ENCODE results near the gene P2RY6. TPM values are rescaled to one million over a fixed set of nuclear protein-coding genes. Genes with fewer than 3 reads are reported as not detected.

P2RY6 gene
- total and polyA plus RNA-seq, 12 donors: 0.83 to 13.0 (median 1.8) TPM

DNA sequence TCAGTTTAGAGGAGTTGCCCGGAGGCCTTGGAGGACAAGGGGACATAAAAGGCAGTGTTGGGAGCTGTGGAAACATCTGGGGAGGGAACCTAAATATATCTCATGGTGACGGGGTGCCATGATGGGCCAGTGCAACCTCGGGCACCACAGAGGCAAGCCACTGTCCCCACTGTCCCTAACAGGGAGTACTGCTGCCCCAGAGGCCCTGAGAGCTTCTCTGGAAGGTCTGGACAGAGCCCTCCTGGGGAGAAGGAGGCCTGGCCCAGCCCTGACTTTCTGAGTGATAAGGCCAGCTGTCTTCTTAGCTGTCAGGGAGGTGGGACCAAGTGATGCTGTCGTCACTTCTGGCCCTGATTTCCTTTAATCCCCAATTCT is 5.5 kb upstream of the P2RY6 start:
- H3K9me3 ChIP-seq: no peaks in the 10 kb centered on the region
- no peak for DNase-seq
- no peak for TF ChIP-seq CTCF (IDR thresholded peaks at IDR 0.05)
- peak in 4 of 8 donors; percentile 1 to 15 (median 8) for ATAC-seq
- peaks cover 0 to 33% (median 9%) of the 10 kb centered on the region in 7 donors for H3K27me3 ChIP-seq
- intact Hi-C loops (cut with DNase I): no loop called here
- peak overlapping the region in 3 of 10 donors; percentile 21 to 55 (median 43) for H3K27ac ChIP-seq
- no peak overlapping the region for H3K4me3 ChIP-seq
- 50 to 67% methylated on average over 4 of the region's 4 CpGs for WGBS, 2 donors
- no peaks in the 10 kb centered on the region for H3K36me3 ChIP-seq
- peaks cover 5 to 63% (median 35%) of the 10 kb centered on the region in 9 donors for H3K4me1 ChIP-seq

GRCh38 chr11:73267122-73267846 is 4.9 kb upstream of the P2RY6 start:
- intact Hi-C loops (cut with DNase I): no loop called here
- ATAC-seq (no peak), DNase-seq (no peak)
- H3K9me3 ChIP-seq: no peaks in the 10 kb centered on the region
- H3K27me3 ChIP-seq: peaks cover 0 to 33% (median 9%) of the 10 kb centered on the region in 7 donors
- no peak for TF ChIP-seq CTCF (IDR thresholded peaks at IDR 0.05)
- 86 to 91% methylated on average over 3 of the region's 3 CpGs for WGBS, 2 donors
- H3K36me3 ChIP-seq: no peaks in the 10 kb centered on the region
- H3K4me1 ChIP-seq: peaks cover 5 to 70% (median 35%) of the 10 kb centered on the region in 9 donors
- H3K27ac ChIP-seq: peak overlapping the region in 1 of 10 donors; percentile 55
- H3K4me3 ChIP-seq: no peak overlapping the region

DNA sequence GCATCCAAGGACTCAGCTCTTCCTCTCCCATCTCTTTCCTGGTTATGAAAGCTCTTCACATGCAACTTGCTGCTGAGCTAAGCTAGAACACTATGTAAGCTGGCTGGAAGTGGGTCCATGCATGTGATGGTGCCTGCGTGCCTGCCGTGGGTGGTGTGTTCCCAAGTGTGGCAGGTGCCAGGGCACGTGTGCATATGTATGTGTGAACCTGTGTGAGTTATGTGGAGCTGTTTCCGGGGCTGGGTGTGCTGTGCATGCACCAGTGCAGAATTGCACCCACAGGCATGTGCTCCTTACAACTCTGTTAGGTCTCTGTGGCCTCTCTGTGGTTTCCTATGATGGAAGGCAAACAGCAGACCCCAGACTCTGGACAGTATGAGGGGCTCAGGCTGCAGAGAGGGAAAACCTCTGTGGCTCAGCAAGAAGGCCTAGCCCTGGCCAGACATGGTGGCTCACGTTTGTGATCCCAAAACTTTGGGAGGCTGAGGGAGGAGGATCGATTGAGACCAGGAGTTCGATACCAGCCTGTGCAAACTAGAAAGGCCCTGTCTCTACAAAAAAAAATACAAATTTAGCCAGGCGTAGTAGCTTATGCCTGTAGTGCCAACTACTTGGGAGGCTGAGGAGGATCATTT is 4.1 kb upstream of the P2RY6 start:
- ATAC-seq: no peak

More for the DNA sequence above, 4.1 kb upstream of the P2RY6 start:
- intact Hi-C loops (cut with DNase I): no loop called here
- no peak for TF ChIP-seq CTCF (IDR thresholded peaks at IDR 0.05)
- no peak for DNase-seq
- no peak overlapping the region for H3K27ac ChIP-seq
- no peak overlapping the region for H3K4me3 ChIP-seq
- H3K9me3 ChIP-seq: no peaks in the 10 kb centered on the region
- H3K4me1 ChIP-seq: peaks cover 5 to 76% (median 35%) of the 10 kb centered on the region in 9 donors
- peaks cover 0 to 29% (median 9%) of the 10 kb centered on the region in 7 donors for H3K27me3 ChIP-seq
- H3K36me3 ChIP-seq: no peaks in the 10 kb centered on the region
- 95% methylated on average over 8 of the region's 8 CpGs for WGBS, 2 donors

All from heart right ventricle (tissue), 16 donors.